Epithelial cell of proximal tubule (primary cell): ENCODE results near the gene HIPK3. TPM values are rescaled to one million over a fixed set of nuclear protein-coding genes. Genes with fewer than 3 reads are reported as not detected.

ENCODE experiments used
- DNase-seq: peaks from one replicate; pipeline ENCODE4 v3.0.0-alpha.2; 2011; ENCODE audit warnings: low read depth
- H3K4me3 ChIP-seq: 2 replicates; pipeline ENCODE4 v1.5.1; 2011; ENCODE audit warnings: low read depth, mild to moderate bottlenecking, low read length
- total RNA-seq: library from RNA; depleted of rRNA; stranded (reverse); fragments of >200 nt; gene quantifications from 2 replicates; pipeline ENCODE4 v1.2.3, GENCODE V29; 2015
- TF ChIP-seq, protein P1 (sequence below): conservative IDR thresholded peaks from 2 replicates; pipeline ENCODE4 v1.5.1; 2012; ENCODE audit warnings: low read depth, mild to moderate bottlenecking, low read length

HIPK3 gene
- total RNA-seq, 1 donor from 2014 or later: 26.9 TPM

DNA sequence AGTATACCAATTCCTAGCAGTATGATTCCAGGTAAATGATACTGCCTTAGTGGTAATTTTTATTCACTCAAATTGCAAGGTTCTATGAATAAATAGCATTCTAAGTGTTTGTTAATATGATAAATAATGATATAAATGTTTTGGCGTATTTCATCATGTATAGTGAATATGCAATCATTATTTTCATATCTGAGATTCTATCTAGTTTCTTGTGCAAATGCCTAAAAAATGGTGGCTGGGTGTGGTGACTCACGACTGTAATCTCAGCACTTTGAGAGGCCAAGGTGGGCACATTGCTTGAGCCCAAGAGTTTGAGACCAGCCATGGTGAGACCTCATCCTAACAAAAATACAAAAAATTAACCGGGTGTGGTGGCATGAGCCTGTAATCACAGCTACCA, 13.9 kb downstream of the HIPK3 start:
- TF ChIP-seq, protein P1, sequence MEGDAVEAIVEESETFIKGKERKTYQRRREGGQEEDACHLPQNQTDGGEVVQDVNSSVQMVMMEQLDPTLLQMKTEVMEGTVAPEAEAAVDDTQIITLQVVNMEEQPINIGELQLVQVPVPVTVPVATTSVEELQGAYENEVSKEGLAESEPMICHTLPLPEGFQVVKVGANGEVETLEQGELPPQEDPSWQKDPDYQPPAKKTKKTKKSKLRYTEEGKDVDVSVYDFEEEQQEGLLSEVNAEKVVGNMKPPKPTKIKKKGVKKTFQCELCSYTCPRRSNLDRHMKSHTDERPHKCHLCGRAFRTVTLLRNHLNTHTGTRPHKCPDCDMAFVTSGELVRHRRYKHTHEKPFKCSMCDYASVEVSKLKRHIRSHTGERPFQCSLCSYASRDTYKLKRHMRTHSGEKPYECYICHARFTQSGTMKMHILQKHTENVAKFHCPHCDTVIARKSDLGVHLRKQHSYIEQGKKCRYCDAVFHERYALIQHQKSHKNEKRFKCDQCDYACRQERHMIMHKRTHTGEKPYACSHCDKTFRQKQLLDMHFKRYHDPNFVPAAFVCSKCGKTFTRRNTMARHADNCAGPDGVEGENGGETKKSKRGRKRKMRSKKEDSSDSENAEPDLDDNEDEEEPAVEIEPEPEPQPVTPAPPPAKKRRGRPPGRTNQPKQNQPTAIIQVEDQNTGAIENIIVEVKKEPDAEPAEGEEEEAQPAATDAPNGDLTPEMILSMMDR: no peak
- no peak for DNase-seq
- no peak overlapping the region for H3K4me3 ChIP-seq

DNA sequence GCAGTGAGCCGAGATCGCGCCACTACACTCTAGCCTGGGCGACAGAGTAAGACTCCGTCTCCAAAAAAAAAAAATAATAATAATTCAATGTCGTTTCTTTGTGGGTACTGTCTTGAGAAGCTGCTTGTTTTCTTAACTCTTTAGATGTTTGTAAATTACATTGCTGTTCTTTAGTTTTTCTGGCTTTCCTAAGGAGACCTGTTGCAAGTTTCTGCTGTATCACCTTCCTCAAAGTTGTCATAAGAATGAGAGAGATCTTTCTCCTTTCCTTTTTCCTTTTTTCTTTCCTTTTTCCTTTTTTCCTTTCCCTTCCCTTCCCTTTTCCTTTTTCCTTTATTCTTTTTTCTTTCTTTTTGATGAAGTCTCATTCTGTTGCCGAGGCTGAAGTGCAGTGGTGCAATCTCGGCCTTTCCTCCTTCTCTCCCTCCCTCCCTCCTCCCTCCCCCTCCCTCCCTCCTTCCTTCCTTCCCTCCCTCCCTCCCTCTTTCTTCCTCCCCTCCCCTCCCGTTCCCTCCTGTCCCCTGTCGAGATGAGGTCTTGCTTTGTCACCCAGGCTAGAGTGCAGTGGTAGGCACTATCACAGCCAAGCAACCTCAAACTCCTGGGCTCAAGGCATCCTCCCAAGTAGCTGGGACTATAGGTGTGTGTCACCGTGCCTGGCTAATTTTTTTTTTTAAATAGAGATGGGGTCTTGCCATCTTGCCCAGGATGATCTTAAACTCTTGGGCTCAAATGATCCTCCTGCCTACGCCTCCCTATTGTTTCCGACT, 15.3 kb downstream of the HIPK3 start:
- no peak overlapping the region for H3K4me3 ChIP-seq
- no peak for DNase-seq
- TF ChIP-seq, protein P1: no peak

DNA sequence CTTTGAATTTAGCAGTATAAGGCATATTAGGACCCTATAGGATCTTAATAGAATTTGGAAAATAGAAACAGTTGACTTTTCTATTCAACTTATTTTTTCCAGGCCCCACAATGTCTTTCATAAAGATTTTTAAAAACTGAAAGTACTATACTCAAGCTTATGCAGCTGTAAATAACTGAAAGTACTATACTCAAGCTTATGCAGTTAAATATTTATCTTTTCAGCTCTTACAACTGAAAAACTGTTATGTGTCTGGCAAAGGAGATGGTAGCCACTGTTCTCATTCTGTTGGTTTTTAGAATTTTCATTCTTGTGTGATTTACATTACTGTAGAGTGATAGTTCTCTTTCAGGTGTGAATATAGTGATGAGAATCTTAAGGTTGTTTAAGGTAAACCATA, 16.5 kb downstream of the HIPK3 start:
- DNase-seq: no peak
- TF ChIP-seq, protein P1: no peak
- no peak overlapping the region for H3K4me3 ChIP-seq

DNA sequence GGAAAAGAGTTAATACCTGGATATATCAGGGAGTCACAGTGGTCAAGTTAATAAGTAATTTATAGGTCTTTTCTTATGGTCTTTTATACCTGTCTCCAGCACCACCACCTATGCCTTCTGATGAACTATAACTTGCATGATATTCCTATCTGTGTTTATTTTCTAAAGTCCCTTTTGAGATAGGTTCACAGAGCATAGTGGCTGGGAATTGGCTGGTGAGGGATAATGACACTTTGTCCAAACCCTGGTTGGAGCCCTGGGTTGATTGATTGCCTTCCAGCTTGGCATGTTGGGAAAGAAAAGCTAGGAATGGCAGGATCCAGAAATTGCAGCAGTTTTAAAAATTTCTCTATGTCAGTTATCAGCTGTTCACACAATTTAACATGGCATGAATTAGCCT, 23.2 kb downstream of the HIPK3 start:
- DNase-seq: no peak
- no peak overlapping the region for H3K4me3 ChIP-seq

DNA sequence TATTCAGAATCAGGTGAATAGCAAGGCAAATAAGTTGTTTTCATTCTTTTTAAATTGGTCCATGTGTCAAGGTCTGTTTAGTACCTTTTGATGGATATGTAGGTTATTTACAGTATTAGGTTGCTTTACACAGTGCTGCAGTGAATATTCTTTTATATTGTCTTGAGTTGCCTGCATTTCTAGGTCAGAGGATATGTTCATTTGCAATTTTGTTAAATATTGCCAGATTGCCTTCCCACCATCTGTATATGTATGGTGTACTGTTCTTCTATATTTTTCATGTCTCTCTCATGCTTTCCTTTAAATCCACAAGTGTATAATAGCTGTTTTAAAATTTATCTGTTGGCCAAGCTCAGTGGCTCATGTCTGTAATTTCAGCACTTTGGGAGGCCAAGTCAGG, 24.6 kb downstream of the HIPK3 start:
- H3K4me3 ChIP-seq: no peak overlapping the region
- TF ChIP-seq, protein P1: no peak
- no peak for DNase-seq

More for the DNA sequence above, 23.2 kb downstream of the HIPK3 start:
- TF ChIP-seq, protein P1: no peak

DNA sequence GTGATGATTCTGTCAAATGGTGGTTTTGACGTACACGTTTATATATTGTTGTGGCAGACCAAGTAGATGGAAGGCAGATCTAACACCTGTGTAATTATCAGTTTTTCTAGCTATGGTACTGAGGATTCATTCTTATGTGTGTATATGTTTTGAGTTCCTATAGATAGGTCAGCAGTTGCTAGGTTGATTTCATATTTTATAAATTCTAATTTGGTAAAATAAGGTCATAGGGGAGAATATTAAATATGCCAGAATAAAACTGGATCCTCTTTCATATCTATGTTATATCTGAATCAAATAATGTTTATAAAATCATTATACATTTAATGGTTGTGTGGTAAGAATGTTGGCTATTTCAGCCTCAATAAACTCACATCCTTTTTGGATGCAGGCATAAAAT, 27.6 kb downstream of the HIPK3 start:
- H3K4me3 ChIP-seq: no peak overlapping the region
- no peak for DNase-seq
- TF ChIP-seq, protein P1: no peak

DNA sequence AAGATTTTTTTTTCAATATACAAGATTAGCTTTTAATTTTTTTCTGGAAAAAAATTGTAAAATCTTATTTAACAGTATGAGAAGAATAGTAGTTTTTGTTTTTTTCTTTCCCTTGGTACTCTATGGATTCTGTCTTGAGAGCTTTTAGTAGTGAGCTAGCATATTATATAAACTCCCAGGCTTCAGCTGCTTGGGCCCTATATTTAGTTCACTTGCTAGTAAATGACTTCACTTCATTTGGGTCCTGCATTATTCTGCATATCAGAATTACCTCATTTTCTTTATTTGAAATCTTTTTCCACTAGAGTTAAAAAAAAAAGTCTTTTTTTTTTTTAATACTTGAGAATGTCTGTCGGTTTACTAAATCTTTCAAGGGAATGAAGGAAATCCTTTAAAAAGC, 33.1 kb downstream of the HIPK3 start:
- TF ChIP-seq, protein P1: no peak
- no peak overlapping the region for H3K4me3 ChIP-seq
- no peak for DNase-seq
